NCI-H2029 (cell line): Measurements from ENCODE around the gene PYGB.

ENCODE experiments used
- DNase-seq: peaks from one replicate; lab custom pipeline; 2025; lab: John Stamatoyannopoulos, UW

The PYGB gene

DNA sequence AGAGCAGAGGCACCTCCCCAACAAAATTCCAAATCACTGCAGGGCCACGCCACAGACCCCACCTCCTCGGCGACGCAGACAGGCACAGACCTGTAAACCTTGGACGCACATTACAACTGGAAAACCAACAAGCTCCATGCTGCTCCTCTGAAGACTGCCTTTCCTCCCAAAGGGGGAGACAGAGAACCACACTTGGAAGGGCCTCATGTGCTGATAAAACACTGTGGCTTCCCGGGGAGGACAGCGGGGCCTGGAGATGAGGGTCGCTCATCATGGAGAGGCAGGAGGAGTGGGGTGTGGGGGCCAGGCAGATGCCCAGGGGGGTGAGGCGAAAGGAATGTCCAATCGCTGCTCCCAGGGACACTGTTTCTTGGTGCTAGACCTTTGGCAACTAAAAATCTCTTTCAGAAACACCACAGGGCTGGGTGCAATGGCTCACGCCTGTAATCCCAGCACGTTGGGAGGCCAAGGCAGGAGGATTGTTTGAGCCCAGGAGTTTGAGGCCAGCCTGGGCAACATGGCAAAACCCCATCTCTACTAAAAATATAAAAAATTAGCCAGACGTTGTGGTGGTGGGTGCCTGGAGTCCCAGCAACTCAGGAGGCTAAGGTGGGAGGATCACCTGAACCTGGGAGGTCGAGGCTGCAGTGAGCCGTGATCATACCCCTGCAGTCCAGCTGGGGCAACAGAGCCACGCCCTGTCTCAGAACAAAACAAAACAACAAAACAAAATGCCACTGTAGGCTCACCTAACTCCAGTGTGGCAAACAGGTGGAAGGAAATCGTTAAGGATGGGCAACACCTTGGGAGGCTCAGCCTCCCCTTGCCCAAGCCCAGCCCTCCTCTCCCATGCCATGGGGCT is 88.9 kb downstream of the PYGB start:
- DNase-seq: no peak

DNA sequence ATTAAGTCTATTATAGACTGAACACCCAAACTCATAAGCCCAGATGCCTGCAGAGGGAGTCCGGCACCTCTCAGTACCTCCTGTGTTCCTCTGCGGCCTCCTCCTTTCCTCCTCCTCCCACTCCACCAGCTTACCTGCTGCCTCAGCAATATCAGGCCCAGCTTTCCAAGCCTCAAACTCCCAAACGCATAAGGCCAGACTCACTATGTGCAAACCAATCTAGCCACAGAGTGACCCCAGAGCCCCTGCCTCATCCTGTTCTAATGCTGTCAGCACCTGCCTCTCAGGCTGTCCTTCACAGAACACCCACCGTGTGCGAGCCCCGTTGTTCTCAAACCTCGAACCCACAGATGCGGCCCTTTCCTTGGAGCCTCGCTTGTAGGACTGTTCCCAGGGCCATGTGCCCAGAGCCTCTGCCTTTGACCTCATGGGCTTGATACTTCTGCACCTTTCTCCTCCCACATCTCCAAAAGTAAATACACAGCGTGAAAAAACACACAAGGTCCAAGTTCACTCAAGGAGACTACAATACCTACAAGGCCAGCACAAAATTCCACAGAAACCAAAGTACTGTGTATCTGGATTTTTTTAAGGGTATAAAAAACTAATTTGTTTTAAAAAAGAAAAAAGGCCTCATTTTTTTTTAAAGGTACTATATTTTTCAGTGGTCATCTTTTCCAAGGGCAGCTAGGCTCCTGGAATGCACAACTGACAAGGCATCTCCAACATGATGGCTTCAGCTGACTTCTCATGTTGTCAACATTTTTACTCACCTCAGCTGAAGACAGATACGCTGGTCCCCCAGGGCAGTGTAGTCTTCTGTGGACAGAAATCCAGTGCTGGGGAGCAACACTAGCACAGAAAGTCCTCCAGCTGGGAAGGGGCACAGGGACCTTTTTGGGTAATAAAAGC is 90.5 kb downstream of the PYGB start:
- DNase-seq: no peak

DNA sequence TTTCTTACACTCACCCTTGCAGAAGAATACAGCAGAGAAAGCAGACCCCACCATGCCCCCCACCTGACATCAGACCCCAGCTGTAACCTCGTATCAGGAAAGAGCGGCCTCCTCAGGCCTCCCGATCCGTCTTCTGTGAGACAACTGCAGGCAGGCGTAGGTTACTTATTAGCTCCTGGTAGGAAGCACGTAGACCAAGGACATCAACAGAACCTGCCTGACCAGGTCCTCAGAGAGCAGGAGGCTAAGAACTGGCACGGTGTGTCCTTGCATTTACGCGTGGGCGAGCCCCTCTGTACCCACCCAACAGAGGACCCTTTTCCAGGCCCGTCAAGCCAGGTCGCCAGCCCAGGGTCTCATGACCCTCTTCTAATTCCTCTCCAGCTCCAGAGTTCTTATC is 91.7 kb downstream of the PYGB start:
- no peak for DNase-seq

DNA sequence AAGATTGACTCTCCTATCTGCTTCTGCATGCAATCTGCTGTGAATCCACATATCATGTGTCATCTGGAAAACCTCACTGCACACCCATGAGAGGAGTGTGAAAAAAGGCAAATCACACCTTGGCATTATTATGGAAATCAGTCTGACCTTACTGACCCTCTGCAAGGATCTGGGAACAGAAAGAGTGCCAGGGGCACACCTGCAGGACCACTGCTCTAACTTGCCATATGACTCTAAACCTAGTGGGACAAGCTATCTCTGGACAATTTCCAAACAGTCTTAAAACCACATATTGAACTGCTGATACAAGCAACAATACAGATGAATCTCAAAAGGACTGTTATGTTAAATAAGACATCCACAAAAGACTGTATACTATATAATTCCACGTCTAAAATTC is 92.5 kb downstream of the PYGB start:
- DNase-seq: no peak

- DNase-seq: peak; percentile 77
These were observed 94.1 kb downstream of the PYGB start for GRCh38 chr20:25341716-25342680.

- no peak for DNase-seq
These were observed 96.7 kb downstream of the PYGB start for GRCh38 chr20:25344634-25345033.

DNA sequence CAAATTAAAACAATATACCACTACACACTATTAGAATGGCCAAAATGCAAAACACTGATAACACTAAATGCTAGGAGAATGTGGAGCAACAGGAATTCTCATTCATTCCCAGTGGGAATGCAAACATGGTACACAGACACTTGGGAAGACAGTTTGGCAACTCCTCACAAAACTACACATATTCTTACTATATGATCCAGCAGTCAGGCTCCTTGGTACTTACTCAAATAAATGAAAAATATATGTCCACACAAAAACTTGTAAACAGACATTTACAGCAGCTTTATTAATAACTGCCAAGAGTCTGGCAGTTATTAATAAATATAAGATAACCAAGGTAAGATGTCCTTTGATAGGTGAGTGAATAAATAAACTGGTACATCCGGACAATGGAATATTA is 97.8 kb downstream of the PYGB start:
- no peak for DNase-seq

- no peak for DNase-seq
These were observed 98.5 kb downstream of the PYGB start for GRCh38 chr20:25346349-25346748.
